WTC11 (cell line): ENCODE measurements around the gene LRRC10B. TPM values are rescaled to one million over a fixed set of nuclear protein-coding genes. Genes with fewer than 3 reads are reported as not detected.

ENCODE experiments used
- ATAC-seq: fragments of 200-7000 bp; cut with Tn5 transposase; 2 replicates; pipeline ENCODE4 v1.10.0; 2021; ENCODE audit warnings: mild to moderate bottlenecking, moderate library complexity
- CTCF ChIA-PET: fragments of 300-600 bp; sonication (Branson Sonifier 250); formaldehyde crosslinking; loops from one replicate; lab custom pipeline; 2021; ENCODE audit warnings: antibody characterized with exemption; lab: Charles Lee
- POLR2A ChIA-PET: fragments of 350-600 bp; sonication (Branson Sonifier 250); formaldehyde crosslinking; loops from one replicate; lab custom pipeline; 2021; ENCODE audit warnings: antibody characterized with exemption; lab: Charles Lee
- DNase-seq: peaks from one replicate; pipeline ENCODE4 v3.0.0; 2021; ENCODE audit warnings: low spot score
- H3K27ac Mint-ChIP-seq: 2 replicates; pipeline ENCODE4 v1.8.0; 2021; ENCODE audit warnings: mixed read lengths
- H3K27me3 Mint-ChIP-seq: 2 replicates; pipeline ENCODE4 v1.8.0; 2021; ENCODE audit warnings: low read depth, mild to moderate bottlenecking, moderate library complexity, mixed read lengths
- H3K36me3 Mint-ChIP-seq: 2 replicates; pipeline ENCODE4 v1.8.0; 2021; ENCODE audit warnings: mixed read lengths
- H3K4me1 Mint-ChIP-seq: 2 replicates; pipeline ENCODE4 v1.8.0; 2022; ENCODE audit warnings: mixed read lengths
- H3K4me3 Mint-ChIP-seq: 2 replicates; pipeline ENCODE4 v1.8.0; 2021; ENCODE audit warnings: mild to moderate bottlenecking, moderate library complexity, mixed read lengths
- H3K9me3 Mint-ChIP-seq: 2 replicates; pipeline ENCODE4 v1.8.0; 2021; ENCODE audit warnings: mixed read lengths
- E2F5 ChIP-seq: sonication (generic); formaldehyde crosslinking; IDR thresholded peaks from 2 replicates; pipeline ENCODE4 v1.8.1; 2022; ENCODE audit warnings: mild to moderate bottlenecking, moderate library complexity, missing genetic modification reagents
- ELF4 ChIP-seq: sonication (generic); formaldehyde crosslinking; IDR thresholded peaks from 2 replicates; pipeline ENCODE4 v1.8.1; 2022; ENCODE audit warnings: low read depth, mild to moderate bottlenecking, moderate library complexity, missing genetic modification reagents
- EMX1 ChIP-seq: fragments of 250-450 bp; sonication (Bioruptor Pico); IDR thresholded peaks from 2 replicates; pipeline ENCODE4 v1.8.0; 2021; ENCODE audit warnings: mild to moderate bottlenecking
- ESRRA ChIP-seq: sonication (generic); formaldehyde crosslinking; IDR thresholded peaks from 2 replicates; pipeline ENCODE4 v1.8.1; 2022; ENCODE audit warnings: mild to moderate bottlenecking, missing genetic modification reagents, borderline replicate concordance
- JAZF1 ChIP-seq: fragments of 250-450 bp; sonication (Bioruptor Pico); IDR thresholded peaks from 2 replicates; pipeline ENCODE4 v1.9.0; 2021; ENCODE audit warnings: moderate library complexity, mild to moderate bottlenecking, inconsistent platforms
- MXD4 ChIP-seq: fragments of 250-450 bp; sonication (Bioruptor Pico); IDR thresholded peaks from 2 replicates; pipeline ENCODE4 v1.8.0; 2021; ENCODE audit warnings: mild to moderate bottlenecking, moderate library complexity, borderline replicate concordance
- NFE2L1 ChIP-seq: sonication (generic); formaldehyde crosslinking; IDR thresholded peaks from 2 replicates; pipeline ENCODE4 v1.8.1; 2023; ENCODE audit warnings: missing genetic modification reagents
- PREB ChIP-seq: sonication (generic); formaldehyde crosslinking; IDR thresholded peaks from 2 replicates; pipeline ENCODE4 v1.8.1; 2022; ENCODE audit warnings: mild to moderate bottlenecking, missing genetic modification reagents, moderate library complexity, borderline replicate concordance
- SOX15 ChIP-seq: fragments of 250-450 bp; sonication (Bioruptor Pico); IDR thresholded peaks from 2 replicates; pipeline ENCODE4 v1.9.0; 2021; ENCODE audit warnings: mild to moderate bottlenecking
- TEAD1 ChIP-seq: sonication (generic); formaldehyde crosslinking; IDR thresholded peaks from 2 replicates; pipeline ENCODE4 v1.8.0; 2022; ENCODE audit warnings: mild to moderate bottlenecking, missing genetic modification reagents
- ZNF532 ChIP-seq: fragments of 250-450 bp; sonication (Bioruptor Pico); IDR thresholded peaks from 2 replicates; pipeline ENCODE4 v1.9.0; 2021; ENCODE audit warnings: mild to moderate bottlenecking, borderline replicate concordance
- total RNA-seq: library from RNA; stranded (reverse); gene quantifications from 3 replicates; pipeline ENCODE4 v1.2.3, GENCODE V29; 2021
- TF ChIP-seq, protein P1 (sequence below): sonication (generic); formaldehyde crosslinking; IDR thresholded peaks from 2 replicates; pipeline ENCODE4 v1.8.1; 2023; ENCODE audit warnings: mild to moderate bottlenecking, missing genetic modification reagents, borderline replicate concordance
- TF ChIP-seq, protein P2 (sequence below): sonication (generic); formaldehyde crosslinking; IDR thresholded peaks from 2 replicates; pipeline ENCODE4 v1.8.1; 2023; ENCODE audit warnings: mild to moderate bottlenecking, missing genetic modification reagents
- TF ChIP-seq, protein P3 (sequence below): sonication (generic); formaldehyde crosslinking; IDR thresholded peaks from 2 replicates; pipeline ENCODE4 v1.8.0; 2022; ENCODE audit warnings: mild to moderate bottlenecking, missing genetic modification reagents
- TF ChIP-seq, protein P4 (sequence below): sonication (generic); formaldehyde crosslinking; IDR thresholded peaks from 2 replicates; pipeline ENCODE4 v1.8.0; 2022; ENCODE audit warnings: mild to moderate bottlenecking, missing genetic modification reagents

The LRRC10B gene
- total RNA-seq, 1 experiment from 2014 or later, result 1.5 TPM

GRCh38 chr11:61536676-61537270, 28.2 kb downstream of the LRRC10B start (continued):
- TF ChIP-seq SOX15 (CRISPR knock-in tag) (no peak), TEAD1 (CRISPR knock-in tag) (no peak), JAZF1 (CRISPR knock-in tag) (no peak), PREB (CRISPR knock-in tag) (no peak), NFE2L1 (CRISPR knock-in tag) (no peak), ELF4 (CRISPR knock-in tag) (no peak), EMX1 (CRISPR knock-in tag) (no peak)
- TF ChIP-seq, protein P1, sequence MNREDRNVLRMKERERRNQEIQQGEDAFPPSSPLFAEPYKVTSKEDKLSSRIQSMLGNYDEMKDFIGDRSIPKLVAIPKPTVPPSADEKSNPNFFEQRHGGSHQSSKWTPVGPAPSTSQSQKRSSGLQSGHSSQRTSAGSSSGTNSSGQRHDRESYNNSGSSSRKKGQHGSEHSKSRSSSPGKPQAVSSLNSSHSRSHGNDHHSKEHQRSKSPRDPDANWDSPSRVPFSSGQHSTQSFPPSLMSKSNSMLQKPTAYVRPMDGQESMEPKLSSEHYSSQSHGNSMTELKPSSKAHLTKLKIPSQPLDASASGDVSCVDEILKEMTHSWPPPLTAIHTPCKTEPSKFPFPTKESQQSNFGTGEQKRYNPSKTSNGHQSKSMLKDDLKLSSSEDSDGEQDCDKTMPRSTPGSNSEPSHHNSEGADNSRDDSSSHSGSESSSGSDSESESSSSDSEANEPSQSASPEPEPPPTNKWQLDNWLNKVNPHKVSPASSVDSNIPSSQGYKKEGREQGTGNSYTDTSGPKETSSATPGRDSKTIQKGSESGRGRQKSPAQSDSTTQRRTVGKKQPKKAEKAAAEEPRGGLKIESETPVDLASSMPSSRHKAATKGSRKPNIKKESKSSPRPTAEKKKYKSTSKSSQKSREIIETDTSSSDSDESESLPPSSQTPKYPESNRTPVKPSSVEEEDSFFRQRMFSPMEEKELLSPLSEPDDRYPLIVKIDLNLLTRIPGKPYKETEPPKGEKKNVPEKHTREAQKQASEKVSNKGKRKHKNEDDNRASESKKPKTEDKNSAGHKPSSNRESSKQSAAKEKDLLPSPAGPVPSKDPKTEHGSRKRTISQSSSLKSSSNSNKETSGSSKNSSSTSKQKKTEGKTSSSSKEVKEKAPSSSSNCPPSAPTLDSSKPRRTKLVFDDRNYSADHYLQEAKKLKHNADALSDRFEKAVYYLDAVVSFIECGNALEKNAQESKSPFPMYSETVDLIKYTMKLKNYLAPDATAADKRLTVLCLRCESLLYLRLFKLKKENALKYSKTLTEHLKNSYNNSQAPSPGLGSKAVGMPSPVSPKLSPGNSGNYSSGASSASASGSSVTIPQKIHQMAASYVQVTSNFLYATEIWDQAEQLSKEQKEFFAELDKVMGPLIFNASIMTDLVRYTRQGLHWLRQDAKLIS (CRISPR knock-in tag), result no peak
- TF ChIP-seq, protein P2, sequence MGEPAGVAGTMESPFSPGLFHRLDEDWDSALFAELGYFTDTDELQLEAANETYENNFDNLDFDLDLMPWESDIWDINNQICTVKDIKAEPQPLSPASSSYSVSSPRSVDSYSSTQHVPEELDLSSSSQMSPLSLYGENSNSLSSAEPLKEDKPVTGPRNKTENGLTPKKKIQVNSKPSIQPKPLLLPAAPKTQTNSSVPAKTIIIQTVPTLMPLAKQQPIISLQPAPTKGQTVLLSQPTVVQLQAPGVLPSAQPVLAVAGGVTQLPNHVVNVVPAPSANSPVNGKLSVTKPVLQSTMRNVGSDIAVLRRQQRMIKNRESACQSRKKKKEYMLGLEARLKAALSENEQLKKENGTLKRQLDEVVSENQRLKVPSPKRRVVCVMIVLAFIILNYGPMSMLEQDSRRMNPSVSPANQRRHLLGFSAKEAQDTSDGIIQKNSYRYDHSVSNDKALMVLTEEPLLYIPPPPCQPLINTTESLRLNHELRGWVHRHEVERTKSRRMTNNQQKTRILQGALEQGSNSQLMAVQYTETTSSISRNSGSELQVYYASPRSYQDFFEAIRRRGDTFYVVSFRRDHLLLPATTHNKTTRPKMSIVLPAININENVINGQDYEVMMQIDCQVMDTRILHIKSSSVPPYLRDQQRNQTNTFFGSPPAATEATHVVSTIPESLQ (CRISPR knock-in tag), result no peak
- TF ChIP-seq, protein P3, sequence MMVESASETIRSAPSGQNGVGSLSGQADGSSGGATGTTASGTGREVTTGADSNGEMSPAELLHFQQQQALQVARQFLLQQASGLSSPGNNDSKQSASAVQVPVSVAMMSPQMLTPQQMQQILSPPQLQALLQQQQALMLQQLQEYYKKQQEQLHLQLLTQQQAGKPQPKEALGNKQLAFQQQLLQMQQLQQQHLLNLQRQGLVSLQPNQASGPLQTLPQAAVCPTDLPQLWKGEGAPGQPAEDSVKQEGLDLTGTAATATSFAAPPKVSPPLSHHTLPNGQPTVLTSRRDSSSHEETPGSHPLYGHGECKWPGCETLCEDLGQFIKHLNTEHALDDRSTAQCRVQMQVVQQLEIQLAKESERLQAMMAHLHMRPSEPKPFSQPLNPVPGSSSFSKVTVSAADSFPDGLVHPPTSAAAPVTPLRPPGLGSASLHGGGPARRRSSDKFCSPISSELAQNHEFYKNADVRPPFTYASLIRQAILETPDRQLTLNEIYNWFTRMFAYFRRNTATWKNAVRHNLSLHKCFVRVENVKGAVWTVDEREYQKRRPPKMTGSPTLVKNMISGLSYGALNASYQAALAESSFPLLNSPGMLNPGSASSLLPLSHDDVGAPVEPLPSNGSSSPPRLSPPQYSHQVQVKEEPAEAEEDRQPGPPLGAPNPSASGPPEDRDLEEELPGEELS (CRISPR knock-in tag), result no peak

DNA sequence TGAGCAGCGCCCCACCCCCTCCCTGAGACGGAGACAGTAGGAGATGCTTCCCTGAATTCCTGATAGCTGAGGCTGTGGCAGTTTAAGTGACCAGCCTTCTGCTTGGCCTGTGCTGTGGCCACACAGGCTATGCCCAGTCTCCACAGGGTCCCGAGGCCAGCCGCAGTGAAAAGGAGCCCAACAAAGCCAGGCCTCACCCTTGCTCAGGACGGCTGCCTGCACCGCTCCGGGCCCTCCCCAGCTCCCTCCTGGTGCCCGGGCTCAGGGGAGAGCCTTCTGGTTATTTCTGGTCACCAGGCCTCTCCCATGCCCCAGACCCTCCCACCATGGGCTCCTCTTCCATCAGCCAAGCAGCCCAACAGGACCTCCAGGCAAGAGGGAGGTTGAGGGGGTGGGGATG, 28.8 kb downstream of the LRRC10B start:
- Mint-ChIP-seq H3K27ac (0 out of 2 replicates have a peak overlapping the region, but pooled peaks have one; percentile 60), H3K36me3 (no peaks in the 10 kb centered on the region)
- POLR2A ChIA-PET, result interaction anchor here (0.7 kb wide), 1 partner anchor 90 kb away, joined by 3 read pairs; no protein-coding TSS in a partner anchor

More for the DNA sequence above, 28.8 kb downstream of the LRRC10B start:
- ATAC-seq (no peak), DNase-seq (no peak)
- Mint-ChIP-seq H3K9me3 (no peaks in the 10 kb centered on the region), H3K4me3 (no peak overlapping the region), H3K27me3 (no peaks in the 10 kb centered on the region), H3K4me1 (peaks cover 39% of the 10 kb centered on the region)
- CTCF ChIA-PET, result interaction anchor here (0.8 to 1.8 kb wide), 8 partner anchors 8 to 91 kb away, joined by 3 to 10 read pairs (median 3); no protein-coding TSS in a partner anchor
- TF ChIP-seq, protein P4, sequence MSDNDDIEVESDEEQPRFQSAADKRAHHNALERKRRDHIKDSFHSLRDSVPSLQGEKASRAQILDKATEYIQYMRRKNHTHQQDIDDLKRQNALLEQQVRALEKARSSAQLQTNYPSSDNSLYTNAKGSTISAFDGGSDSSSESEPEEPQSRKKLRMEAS (CRISPR knock-in tag), result no peak
- TF ChIP-seq EMX1 (CRISPR knock-in tag) (no peak), E2F5 (CRISPR knock-in tag) (no peak), ESRRA (CRISPR knock-in tag) (no peak), ZNF532 (CRISPR knock-in tag) (no peak), MXD4 (CRISPR knock-in tag) (no peak), TEAD1 (CRISPR knock-in tag) (no peak)
